Neural cell (in vitro differentiated cells): Measurements from ENCODE around the gene FHIT. TPM values are rescaled to one million over a fixed set of nuclear protein-coding genes. Genes with fewer than 3 reads are reported as not detected.

Source experiments
- H2AFZ ChIP-seq: fragments of 200-600, 300-800 bp; sonication (generic), shearing (Covaris generic); 2 replicates; pipeline ENCODE4 v1.6.0; 2014; ENCODE audit warnings: low read depth, mild to moderate bottlenecking, antibody characterized with exemption, low read length, moderate library complexity
- H3F3A ChIP-seq: fragments of 200-600 bp; shearing (Covaris generic); 2 replicates; pipeline ENCODE4 v1.6.1; 2016; ENCODE audit warnings: mild to moderate bottlenecking, moderate library complexity, mixed read lengths, antibody characterized with exemption, low read length; ENCODE audit not compliant: insufficient read depth, poor library complexity, severe bottlenecking
- H3K27ac ChIP-seq: fragments of 200-600, 300-800 bp; sonication (generic), shearing (Covaris generic); 2 replicates; pipeline ENCODE4 v1.5.1; 2014; ENCODE audit warnings: mild to moderate bottlenecking, low read length, moderate library complexity
- H3K27me3 ChIP-seq: fragments of 300-800, 200-600 bp; sonication (generic), shearing (Covaris generic); 2 replicates; pipeline ENCODE4 v1.6.0; 2014; ENCODE audit warnings: mild to moderate bottlenecking, low read depth, low read length, moderate library complexity; ENCODE audit not compliant: insufficient read depth
- H3K36me3 ChIP-seq: fragments of 300-800, 200-600 bp; sonication (generic), shearing (Covaris generic); 2 replicates; pipeline ENCODE4 v1.5.1; 2014; ENCODE audit warnings: mild to moderate bottlenecking, antibody characterized with exemption, low read length, moderate library complexity; ENCODE audit not compliant: insufficient read depth
- H3K4me2 ChIP-seq: fragments of 300-800, 200-600 bp; sonication (generic), shearing (Covaris generic); 2 replicates; pipeline ENCODE4 v1.6.0; 2014; ENCODE audit warnings: mild to moderate bottlenecking, low read length
- H3K4me3 ChIP-seq: fragments of 300-800, 200-600 bp; sonication (generic), shearing (Covaris generic); 2 replicates; pipeline ENCODE4 v1.5.1; 2014; ENCODE audit warnings: mild to moderate bottlenecking, low read length, moderate library complexity
- H3K79me2 ChIP-seq: fragments of 200-600 bp; shearing (Covaris generic); replicated peaks from 2 replicates; pipeline ENCODE4 v1.6.0; 2014; ENCODE audit warnings: mild to moderate bottlenecking, low read length, moderate library complexity; ENCODE audit not compliant: insufficient read depth
- H3K9ac ChIP-seq: fragments of 300-800, 200-600 bp; sonication (generic), shearing (Covaris generic); 2 replicates; pipeline ENCODE4 v1.6.1; 2016; ENCODE audit warnings: mild to moderate bottlenecking, low read length, mixed read lengths
- H3K9me2 ChIP-seq: fragments of 200-600 bp; shearing (Covaris generic); 2 replicates; pipeline ENCODE4 v1.6.1; 2016; ENCODE audit warnings: mild to moderate bottlenecking, low read length, mixed read lengths; ENCODE audit not compliant: insufficient read depth
- H3K9me3 ChIP-seq: fragments of 200-600, 300-800 bp; sonication (generic), shearing (Covaris generic); 2 replicates; pipeline ENCODE4 v1.6.1; 2016; ENCODE audit warnings: mild to moderate bottlenecking, mixed run types, low read length, moderate library complexity, mixed read lengths
- H4K20me1 ChIP-seq: fragments of 200-600 bp; shearing (Covaris generic); 2 replicates; pipeline ENCODE4 v1.6.1; 2016; ENCODE audit warnings: mild to moderate bottlenecking, mixed run types; ENCODE audit not compliant: insufficient read depth
- EP300 ChIP-seq: fragments of 450-650 bp; conservative IDR thresholded peaks from 2 replicates; pipeline ENCODE4 v1.6.1; 2014; ENCODE audit warnings: antibody characterized with exemption, mild to moderate bottlenecking, moderate library complexity; ENCODE audit not compliant: poor library complexity, severe bottlenecking
- EZH2 ChIP-seq: fragments of 200-600, 300-800 bp; shearing (Covaris generic), sonication (generic); IDR thresholded peaks from 2 replicates; pipeline ENCODE4 v1.6.1; 2014; ENCODE audit warnings: antibody characterized with exemption, low read length, borderline replicate concordance, mild to moderate bottlenecking; ENCODE audit not compliant: insufficient read depth, poor library complexity, severe bottlenecking
- MXI1 ChIP-seq: fragments of 450-650 bp; conservative IDR thresholded peaks from 2 replicates; pipeline ENCODE4 v1.6.1; 2014; ENCODE audit warnings: antibody characterized with exemption, mild to moderate bottlenecking; ENCODE audit not compliant: poor library complexity, severe bottlenecking
- POLR2AphosphoS5 ChIP-seq: IDR thresholded peaks from 2 replicates; pipeline ENCODE4 v1.6.1; 2012
- RAD21 ChIP-seq: fragments of 450-650 bp; conservative IDR thresholded peaks from 2 replicates; pipeline ENCODE4 v1.6.1; 2014; ENCODE audit warnings: antibody characterized with exemption, mild to moderate bottlenecking, moderate library complexity
- REST ChIP-seq: IDR thresholded peaks from 2 replicates; pipeline ENCODE4 v1.6.1; 2012; ENCODE audit warnings: borderline replicate concordance
- SMC3 ChIP-seq: fragments of 450-650 bp; conservative IDR thresholded peaks from 2 replicates; pipeline ENCODE4 v1.6.1; 2014; ENCODE audit warnings: antibody characterized with exemption, mild to moderate bottlenecking, moderate library complexity; ENCODE audit not compliant: poor library complexity
- TAF1 ChIP-seq: IDR thresholded peaks from 2 replicates; pipeline ENCODE4 v1.6.1; 2012; ENCODE audit warnings: low read depth
- polyA plus RNA-seq: library from polyadenylated mRNA; depleted of rRNA; stranded (reverse); fragments of >200 nt; gene quantifications from 2 replicates; pipeline ENCODE4 v1.2.3, GENCODE V29; 2014
- TF ChIP-seq, protein P1 (sequence below): fragments of 450-650 bp; IDR thresholded peaks from 2 replicates; pipeline ENCODE4 v1.5.1; 2014; ENCODE audit warnings: antibody characterized with exemption, mild to moderate bottlenecking, moderate library complexity; ENCODE audit not compliant: poor library complexity, severe bottlenecking

Gene FHIT
- polyA plus RNA-seq, 1 donor from 2014 or later: not detected

DNA sequence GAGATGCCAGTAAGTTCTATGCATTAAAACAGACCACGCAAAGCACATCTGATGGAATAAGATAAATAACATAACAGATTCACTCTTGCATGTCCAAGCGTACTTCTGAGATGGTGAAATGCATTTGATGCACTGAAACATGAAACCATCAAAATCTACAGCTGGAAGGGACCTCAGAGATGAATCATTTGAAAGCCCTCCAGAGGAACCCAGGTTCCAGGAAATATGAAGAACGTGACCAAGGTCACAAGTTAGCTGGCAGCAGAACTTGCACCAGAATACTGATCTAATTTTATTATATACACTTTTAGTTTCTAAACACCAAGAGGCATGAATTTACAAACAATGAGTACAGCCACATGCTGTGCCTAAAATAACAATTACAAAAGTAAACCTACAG lies 957.1 kb downstream of the FHIT start:
- Histone ChIP-seq H3K4me2 (no peak overlapping the region), H2AFZ (no peak overlapping the region), H3K4me3 (no peak overlapping the region), H3F3A (no peaks in the 10 kb centered on the region), H3K9me3 (no peaks in the 10 kb centered on the region), H3K9ac (no peak overlapping the region), H3K79me2 (no peaks in the 10 kb centered on the region), H3K27ac (no peak overlapping the region), H4K20me1 (no peaks in the 10 kb centered on the region), H3K27me3 (no peaks in the 10 kb centered on the region), H3K9me2 (no peaks in the 10 kb centered on the region), H3K36me3 (no peaks in the 10 kb centered on the region)
- TF ChIP-seq MXI1 (no peak), EZH2 (no peak), REST (no peak), RAD21 (no peak), TAF1 (no peak), EP300 (no peak), SMC3 (no peak), POLR2AphosphoS5 (no peak)
- TF ChIP-seq, protein P1, sequence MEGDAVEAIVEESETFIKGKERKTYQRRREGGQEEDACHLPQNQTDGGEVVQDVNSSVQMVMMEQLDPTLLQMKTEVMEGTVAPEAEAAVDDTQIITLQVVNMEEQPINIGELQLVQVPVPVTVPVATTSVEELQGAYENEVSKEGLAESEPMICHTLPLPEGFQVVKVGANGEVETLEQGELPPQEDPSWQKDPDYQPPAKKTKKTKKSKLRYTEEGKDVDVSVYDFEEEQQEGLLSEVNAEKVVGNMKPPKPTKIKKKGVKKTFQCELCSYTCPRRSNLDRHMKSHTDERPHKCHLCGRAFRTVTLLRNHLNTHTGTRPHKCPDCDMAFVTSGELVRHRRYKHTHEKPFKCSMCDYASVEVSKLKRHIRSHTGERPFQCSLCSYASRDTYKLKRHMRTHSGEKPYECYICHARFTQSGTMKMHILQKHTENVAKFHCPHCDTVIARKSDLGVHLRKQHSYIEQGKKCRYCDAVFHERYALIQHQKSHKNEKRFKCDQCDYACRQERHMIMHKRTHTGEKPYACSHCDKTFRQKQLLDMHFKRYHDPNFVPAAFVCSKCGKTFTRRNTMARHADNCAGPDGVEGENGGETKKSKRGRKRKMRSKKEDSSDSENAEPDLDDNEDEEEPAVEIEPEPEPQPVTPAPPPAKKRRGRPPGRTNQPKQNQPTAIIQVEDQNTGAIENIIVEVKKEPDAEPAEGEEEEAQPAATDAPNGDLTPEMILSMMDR: no peak

DNA sequence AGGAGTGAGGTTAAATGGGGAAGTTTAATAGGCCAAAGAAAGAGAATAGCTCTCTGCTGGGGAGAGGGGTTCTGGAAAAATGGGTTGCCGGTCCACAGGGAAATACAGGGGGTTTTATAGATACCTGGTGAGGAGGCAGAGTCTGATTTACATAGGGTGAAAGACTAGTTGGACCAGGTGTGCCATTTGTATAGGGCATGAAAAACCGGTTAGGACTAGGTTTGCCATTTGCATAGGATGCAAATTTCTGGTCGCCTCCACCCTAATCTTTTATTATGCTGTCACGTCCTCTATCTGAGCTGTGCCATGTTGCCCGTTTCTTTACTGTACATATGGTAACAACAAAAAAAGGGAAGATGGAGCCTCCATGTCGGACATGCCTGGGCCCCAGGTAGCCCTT lies 960.1 kb downstream of the FHIT start:
- Histone ChIP-seq H3K9me3 (no peaks in the 10 kb centered on the region), H3K4me2 (no peak overlapping the region), H3K36me3 (no peaks in the 10 kb centered on the region), H3K9me2 (no peaks in the 10 kb centered on the region), H3K4me3 (no peak overlapping the region), H3K27me3 (no peaks in the 10 kb centered on the region), H2AFZ (no peak overlapping the region), H3F3A (no peaks in the 10 kb centered on the region), H3K9ac (no peak overlapping the region), H4K20me1 (no peaks in the 10 kb centered on the region), H3K27ac (no peak overlapping the region), H3K79me2 (no peaks in the 10 kb centered on the region)
- TF ChIP-seq SMC3 (no peak), POLR2AphosphoS5 (no peak), EP300 (no peak), TAF1 (no peak), RAD21 (no peak)
- TF ChIP-seq, protein P1: no peak
